Stimulated activated CD4-positive, alpha-beta T cell treated with anti-CD3 and anti-CD28 coated beads, Interleukin-12 subunit alpha, Interleukin-12 subunit beta, amount 100 ng/mL, for 48 hours (primary cell): ENCODE data around the gene MVP.

Source experiments
- DNase-seq, 3 donors: peaks; one replicate each; pipeline ENCODE4 v3.0.0-alpha.2; 2020; ENCODE audit warnings: low read depth in 2 of 3, low spot score in 1 of 3

MVP gene

GRCh38 chr16:29841631-29842030 lies 21.4 kb downstream of the MVP start:
- DNase-seq: no peak

GRCh38 chr16:29842732-29843346 lies 22.6 kb downstream of the MVP start:
- no peak for DNase-seq

DNA sequence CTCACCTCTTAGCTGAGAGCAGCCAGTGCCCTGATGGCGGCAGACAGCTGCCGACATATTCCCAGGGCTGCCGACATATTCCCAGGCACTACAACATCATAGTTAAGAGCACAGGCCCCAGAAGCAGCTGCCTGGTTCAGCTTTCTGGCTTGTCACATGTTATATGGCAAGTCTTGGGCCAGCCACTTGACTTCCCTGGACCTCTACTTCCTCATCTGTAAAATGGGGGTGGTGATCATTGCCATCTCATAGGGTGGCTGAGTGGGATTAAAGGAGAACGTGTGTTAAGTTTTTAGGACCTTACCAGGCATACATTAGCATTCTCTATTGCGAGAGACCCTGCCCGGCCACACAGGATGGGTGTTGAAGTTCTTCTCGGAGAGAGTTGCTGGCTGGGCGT lies 23.7 kb downstream of the MVP start:
- no peak for DNase-seq

GRCh38 chr16:29844575-29845331 lies 24.5 kb downstream of the MVP start:
- DNase-seq: no peak

DNA sequence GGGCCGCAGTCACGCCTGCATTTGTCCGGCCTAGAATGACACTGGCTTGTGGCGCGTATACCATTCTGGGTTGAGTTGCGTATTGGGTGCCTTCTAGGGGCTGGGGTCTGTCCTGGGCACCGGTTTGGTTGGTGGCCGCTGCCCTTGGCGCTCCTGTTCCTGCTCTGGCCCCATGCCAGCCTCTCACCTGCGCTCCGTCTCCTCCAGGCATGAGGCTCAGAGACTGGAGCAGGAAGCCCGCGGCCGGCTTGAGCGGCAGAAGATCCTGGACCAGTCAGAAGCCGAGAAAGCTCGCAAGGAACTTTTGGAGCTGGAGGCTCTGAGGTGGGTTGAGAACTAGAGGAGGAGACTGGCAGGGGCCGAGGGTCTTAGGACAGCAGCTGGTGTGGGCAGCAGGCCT lies 25.4 kb downstream of the MVP start:
- DNase-seq: no peak

GRCh38 chr16:29848420-29849297 lies 28.4 kb downstream of the MVP start:
- DNase-seq: peak; percentile 71 to 79 (median 77)

- no peak for DNase-seq
Measured at GRCh38 chr16:29849505-29849904, 29.2 kb downstream of the MVP start.

DNA sequence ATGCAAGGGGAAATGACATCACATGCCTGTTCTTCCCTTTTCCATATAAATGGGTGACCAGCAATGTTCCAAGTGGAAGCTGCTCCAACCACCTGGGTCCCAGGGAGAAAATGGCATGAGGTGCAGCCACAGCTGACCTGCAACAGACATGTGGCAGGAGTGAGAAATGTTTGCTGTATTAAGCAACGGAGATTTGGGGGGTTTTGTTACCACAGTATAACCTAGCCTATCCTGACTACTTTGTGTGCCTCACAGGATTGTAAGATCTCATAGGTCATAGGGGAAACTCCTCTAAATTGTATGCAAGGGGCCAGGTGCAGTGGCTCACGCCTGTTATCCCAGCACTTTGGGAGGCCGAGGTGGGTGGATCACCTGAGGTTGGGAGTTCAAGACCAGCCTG lies 30.7 kb downstream of the MVP start:
- no peak for DNase-seq

DNA sequence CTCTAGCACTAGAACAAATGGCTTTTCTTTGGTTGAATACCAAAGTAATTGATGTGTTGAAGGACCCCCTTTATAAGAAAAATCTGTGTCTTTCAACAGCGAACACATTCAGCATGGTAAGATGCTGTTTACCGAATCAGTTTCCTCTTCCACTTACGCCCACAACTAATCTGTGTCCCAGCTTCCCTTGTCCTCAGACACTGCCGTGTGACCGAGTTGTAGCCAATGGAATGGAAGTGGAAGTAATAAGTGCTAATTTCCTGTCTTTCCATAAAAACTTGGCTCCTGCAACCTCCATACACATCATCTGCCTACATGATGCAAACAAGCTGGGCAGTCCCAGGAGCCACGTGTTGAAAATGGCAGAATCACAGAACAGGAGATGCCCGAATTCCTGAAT lies 32.4 kb downstream of the MVP start:
- DNase-seq: no peak

DNA sequence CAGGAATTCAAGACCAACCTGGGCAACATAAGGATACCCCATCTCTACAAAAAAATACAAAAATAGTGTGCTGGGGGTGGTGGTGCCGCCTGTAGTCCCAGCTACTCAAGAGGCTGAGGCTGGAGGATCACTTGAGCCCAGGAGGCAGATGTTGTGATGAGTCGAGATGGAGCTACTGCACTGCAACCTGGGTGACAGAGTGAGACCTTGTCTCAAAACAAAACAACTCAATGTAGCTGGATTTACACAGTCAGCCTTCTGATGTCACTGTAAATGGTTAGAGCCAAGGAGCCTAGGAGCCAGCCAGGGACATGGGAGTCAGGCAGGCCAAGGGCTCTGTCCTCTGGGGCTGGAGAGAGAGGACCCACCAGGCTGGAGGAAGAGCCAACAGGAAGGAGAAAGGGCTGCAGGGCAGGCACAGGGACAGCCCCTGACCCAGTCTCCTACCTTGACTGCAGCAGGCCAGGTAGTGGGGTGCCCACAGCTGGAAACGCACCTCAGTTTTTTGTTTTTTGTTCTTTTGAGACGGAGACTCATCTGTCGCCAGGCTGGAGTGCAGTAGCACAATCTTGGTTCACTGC lies 34.3 kb downstream of the MVP start:
- no peak for DNase-seq

DNA sequence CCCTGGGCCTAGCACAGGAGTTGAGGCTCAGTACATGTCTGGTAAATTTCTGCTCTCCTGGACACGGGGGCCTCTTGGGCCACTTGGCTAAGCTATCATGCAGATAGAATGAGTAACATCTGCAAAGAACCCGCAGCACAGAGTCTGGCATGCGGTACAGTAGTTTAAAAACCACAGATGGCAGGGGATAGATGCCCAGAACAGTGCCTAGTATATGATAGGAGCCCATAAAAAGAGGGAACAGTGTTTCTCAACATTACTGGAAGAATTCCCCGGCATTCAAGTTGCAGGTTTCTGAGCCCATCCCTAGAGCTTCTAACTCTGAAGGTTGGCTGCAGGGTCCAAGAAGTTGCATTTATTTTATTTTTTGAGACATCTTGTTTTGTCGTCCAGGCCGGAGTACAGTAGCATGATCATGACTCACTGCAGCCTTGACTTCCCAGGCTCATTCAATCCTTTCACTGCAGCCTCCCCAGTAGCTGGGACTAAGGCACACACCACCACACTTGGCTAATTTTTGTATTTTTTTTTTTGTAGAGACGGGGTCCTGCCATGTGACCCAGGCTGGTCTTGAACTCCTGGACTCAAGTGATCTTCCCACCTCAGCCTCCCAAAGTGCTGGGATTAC lies 37.0 kb downstream of the MVP start:
- no peak for DNase-seq

- DNase-seq: no peak
Measured at GRCh38 chr16:29858149-29858849, 38.0 kb downstream of the MVP start.

DNA sequence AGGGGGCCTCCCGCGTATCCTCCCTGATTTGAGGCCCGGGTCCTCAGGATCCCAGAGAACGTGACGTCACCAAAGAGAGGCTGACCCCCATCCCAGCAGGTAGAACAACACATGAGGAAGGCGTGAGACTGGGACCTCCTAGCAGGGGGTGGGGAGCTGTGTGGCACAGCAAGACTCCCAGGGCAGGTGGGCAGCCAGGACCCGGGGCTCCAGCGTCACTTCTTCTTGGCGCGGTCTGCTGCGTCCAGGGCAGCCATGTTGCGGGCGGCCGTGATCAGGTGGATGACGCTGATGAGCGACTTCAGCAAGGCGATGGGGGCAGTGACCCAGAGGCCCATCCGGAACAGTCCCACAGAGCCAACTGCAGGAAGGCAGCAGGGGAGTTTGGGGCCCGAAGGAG lies 38.7 kb downstream of the MVP start:
- DNase-seq: no peak

DNA sequence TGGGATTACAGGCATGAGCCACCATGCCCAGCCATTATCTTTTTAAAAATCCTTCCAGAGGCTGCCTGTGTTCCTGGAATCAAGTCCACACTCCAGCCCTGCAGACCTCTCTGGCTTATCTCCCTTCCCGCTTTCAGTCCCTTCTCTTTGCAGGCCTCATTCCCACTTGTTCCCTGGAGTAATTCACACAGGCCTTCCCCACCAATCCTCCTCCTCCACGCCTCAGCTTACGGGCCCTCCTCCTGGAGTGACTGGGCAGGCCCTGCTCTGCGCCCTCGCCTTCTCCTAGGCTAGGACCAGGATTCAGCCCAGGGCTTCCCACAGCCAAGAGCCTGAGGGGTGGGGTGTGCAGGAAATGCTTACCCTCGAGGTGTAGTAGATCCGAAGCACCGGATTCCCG lies 40.0 kb downstream of the MVP start:
- no peak for DNase-seq

- no peak for DNase-seq
Measured at GRCh38 chr16:29862383-29862883, 42.2 kb downstream of the MVP start.

GRCh38 chr16:29862884-29863668 lies 42.8 kb downstream of the MVP start, which contains the start of gene CDIPT:
Gene CDIPT (minus strand): TSS chr16:29863226. CDS start chr16:29862857, 369 bp downstream.
- peak; percentile 90 to 95 (median 90) for DNase-seq

- no peak for DNase-seq
Measured at GRCh38 chr16:29863669-29863984, 43.4 kb downstream of the MVP start.

- no peak for DNase-seq
Measured at GRCh38 chr16:29864205-29864604, 43.9 kb downstream of the MVP start.

DNA sequence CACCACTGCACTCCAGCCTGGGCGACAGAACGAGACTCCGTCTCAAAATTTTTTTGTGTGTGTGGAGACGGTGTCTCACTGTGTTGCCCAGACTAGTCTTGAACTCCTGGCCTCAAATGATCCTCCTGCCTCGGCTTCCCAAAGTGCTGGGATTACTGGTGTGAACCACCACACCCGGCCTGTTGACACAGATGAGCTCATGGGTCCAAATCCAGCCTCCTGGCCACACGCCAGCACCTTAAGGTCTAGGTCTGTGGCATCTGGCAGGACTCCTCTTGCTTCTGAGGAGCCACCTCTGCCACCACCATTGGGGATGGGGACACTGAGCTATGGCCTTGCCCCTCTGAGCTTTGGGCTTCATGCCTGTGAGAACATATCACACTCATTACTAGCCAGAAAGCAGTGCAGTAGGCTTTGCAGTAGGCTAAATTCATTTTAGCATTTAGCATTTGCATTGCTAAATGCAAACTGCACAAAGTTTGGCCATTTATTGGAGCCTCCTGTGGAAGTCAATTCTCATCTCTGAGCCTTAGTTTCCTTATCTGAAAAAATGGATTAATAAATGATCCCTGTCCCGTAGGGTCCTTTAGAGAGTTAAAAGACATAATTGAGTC lies 48.2 kb downstream of the MVP start:
- no peak for DNase-seq
